Esophagus muscularis mucosa (tissue), 4 donors: ENCODE measurements around the gene CDC45.

Source experiments
- CTCF ChIP-seq, 3 experiments: fragments of 200-600 bp in 2 of 3; fragments of 450-650 bp in 1 of 3; sonication (generic) in 2 of 3; IDR thresholded peaks; one replicate each; pipeline ENCODE4 v1.5.1; 2017 to 2019; ENCODE audit warnings: antibody characterized with exemption in 3 of 3, mild to moderate bottlenecking in 2 of 3, moderate library complexity in 1 of 3
- EP300 ChIP-seq: sonication (generic); formaldehyde crosslinking; IDR thresholded peaks from one replicate; pipeline ENCODE4 v1.6.1; 2017; ENCODE audit warnings: antibody characterized with exemption
- POLR2A ChIP-seq: fragments of 450-650 bp; IDR thresholded peaks from one replicate; pipeline ENCODE4 v1.6.1; 2017; ENCODE audit warnings: antibody characterized with exemption, moderate library complexity, mild to moderate bottlenecking, low read depth
- POLR2AphosphoS5 ChIP-seq, 2 donors: sonication (generic); formaldehyde crosslinking; IDR thresholded peaks; one replicate each; pipeline ENCODE4 v1.6.1; 2017; ENCODE audit warnings: antibody characterized with exemption in 2 of 2

- TF ChIP-seq CTCF (IDR thresholded peaks at IDR 0.05): no peak
- no peak for TF ChIP-seq POLR2A
- TF ChIP-seq POLR2AphosphoS5 (IDR thresholded peaks at IDR 0.05): no peak
- no peak for TF ChIP-seq EP300
Measured at GRCh38 chr22:19517171-19517500, 37.4 kb downstream of the CDC45 start.
